ENCODE measurements around the gene FAS.

The FAS gene

GRCh38 chr10:88982366-88982765, 8.2 kb upstream of the FAS start:
- Mint-ChIP-seq H3K27me3 (no peaks in the 10 kb centered on the region), H3K4me1 (peaks cover 19% of the 10 kb centered on the region), H3K4me3 (no peak overlapping the region), H3K9me3 (peaks cover 5% of the 10 kb centered on the region), H3K27ac (no peak overlapping the region), H3K36me3 (no peaks in the 10 kb centered on the region)

GRCh38 chr10:88983206-88983605, 7.4 kb upstream of the FAS start:
- peaks cover 5% of the 10 kb centered on the region for H3K9me3 Mint-ChIP-seq
- no peak overlapping the region for H3K27ac Mint-ChIP-seq
- H3K27me3 Mint-ChIP-seq, result no peaks in the 10 kb centered on the region
- no peaks in the 10 kb centered on the region for H3K36me3 Mint-ChIP-seq
- no peak overlapping the region for H3K4me3 Mint-ChIP-seq
- peaks cover 27% of the 10 kb centered on the region for H3K4me1 Mint-ChIP-seq

GRCh38 chr10:88983939-88984338, 6.7 kb upstream of the FAS start:
- Mint-ChIP-seq H3K27me3 (no peaks in the 10 kb centered on the region), H3K4me3 (no peak overlapping the region), H3K4me1 (peaks cover 32% of the 10 kb centered on the region), H3K36me3 (no peaks in the 10 kb centered on the region), H3K27ac (no peak overlapping the region), H3K9me3 (peaks cover 5% of the 10 kb centered on the region)

GRCh38 chr10:88984525-88984924, 6.1 kb upstream of the FAS start:
- H3K27ac Mint-ChIP-seq, result peak overlapping the region; percentile 38
- peaks cover 5% of the 10 kb centered on the region for H3K9me3 Mint-ChIP-seq
- no peaks in the 10 kb centered on the region for H3K36me3 Mint-ChIP-seq
- H3K4me1 Mint-ChIP-seq, result peaks cover 38% of the 10 kb centered on the region
- H3K27me3 Mint-ChIP-seq, result no peaks in the 10 kb centered on the region
- H3K4me3 Mint-ChIP-seq, result no peak overlapping the region

- peak overlapping the region; percentile 43 for H3K27ac Mint-ChIP-seq
- no peak overlapping the region for H3K4me3 Mint-ChIP-seq
- peaks cover 5% of the 10 kb centered on the region for H3K9me3 Mint-ChIP-seq
- no peaks in the 10 kb centered on the region for H3K27me3 Mint-ChIP-seq
- no peaks in the 10 kb centered on the region for H3K36me3 Mint-ChIP-seq
- H3K4me1 Mint-ChIP-seq, result peaks cover 54% of the 10 kb centered on the region
Observed at GRCh38 chr10:88986549-88987242, 3.9 kb upstream of the FAS start.

GRCh38 chr10:88987243-88987725, 3.3 kb upstream of the FAS start:
- Mint-ChIP-seq H3K36me3 (no peaks in the 10 kb centered on the region), H3K4me3 (no peak overlapping the region), H3K4me1 (peaks cover 60% of the 10 kb centered on the region), H3K27me3 (no peaks in the 10 kb centered on the region), H3K9me3 (peaks cover 5% of the 10 kb centered on the region), H3K27ac (no peak overlapping the region)

- H3K36me3 Mint-ChIP-seq, result no peaks in the 10 kb centered on the region
- H3K27ac Mint-ChIP-seq, result peak overlapping the region; percentile 36
- peaks cover 5% of the 10 kb centered on the region for H3K9me3 Mint-ChIP-seq
- no peak overlapping the region for H3K4me3 Mint-ChIP-seq
- H3K27me3 Mint-ChIP-seq, result no peaks in the 10 kb centered on the region
- peaks cover 66% of the 10 kb centered on the region for H3K4me1 Mint-ChIP-seq
Observed at GRCh38 chr10:88987840-88988239, 2.8 kb upstream of the FAS start.

- Mint-ChIP-seq H3K9me3 (peaks cover 5% of the 10 kb centered on the region), H3K27me3 (no peaks in the 10 kb centered on the region), H3K27ac (peak overlapping the region; percentile 30), H3K4me1 (peaks cover 68% of the 10 kb centered on the region), H3K4me3 (peak overlapping the region; percentile 49), H3K36me3 (no peaks in the 10 kb centered on the region)
Observed at GRCh38 chr10:88989423-88989822, 1.2 kb upstream of the FAS start.

- H3K27me3 Mint-ChIP-seq, result no peaks in the 10 kb centered on the region
- H3K4me3 Mint-ChIP-seq, result peak overlapping the region; percentile 99
- H3K27ac Mint-ChIP-seq, result peak overlapping the region; percentile 98
- peaks cover 67% of the 10 kb centered on the region for H3K4me1 Mint-ChIP-seq
- peaks cover 5% of the 10 kb centered on the region for H3K9me3 Mint-ChIP-seq
- no peaks in the 10 kb centered on the region for H3K36me3 Mint-ChIP-seq
Observed at GRCh38 chr10:88989824-88990383, 694 bp upstream of the FAS start.

- Mint-ChIP-seq H3K9me3 (peaks cover 4% of the 10 kb centered on the region), H3K4me3 (peak overlapping the region; percentile 99), H3K27ac (peak overlapping the region; percentile 98), H3K36me3 (no peaks in the 10 kb centered on the region), H3K4me1 (peaks cover 79% of the 10 kb centered on the region), H3K27me3 (no peaks in the 10 kb centered on the region)
Observed at GRCh38 chr10:88991161-88991898, 732 bp downstream of the FAS start.

- Mint-ChIP-seq H3K4me3 (peak overlapping the region; percentile 99), H3K9me3 (no peaks in the 10 kb centered on the region), H3K4me1 (peaks cover 80% of the 10 kb centered on the region), H3K27me3 (no peaks in the 10 kb centered on the region), H3K27ac (peak overlapping the region; percentile 98), H3K36me3 (no peaks in the 10 kb centered on the region)
Observed at GRCh38 chr10:88991899-88992320, 1.3 kb downstream of the FAS start.

- Mint-ChIP-seq H3K4me1 (peaks cover 77% of the 10 kb centered on the region), H3K36me3 (no peaks in the 10 kb centered on the region), H3K27me3 (no peaks in the 10 kb centered on the region)
Observed at GRCh38 chr10:88992921-88993524, 2.4 kb downstream of the FAS start.

GRCh38 chr10:88994019-88994418, 3.4 kb downstream of the FAS start:
- Mint-ChIP-seq H3K36me3 (no peaks in the 10 kb centered on the region), H3K27me3 (no peaks in the 10 kb centered on the region), H3K4me3 (peak overlapping the region; percentile 33), H3K4me1 (peaks cover 69% of the 10 kb centered on the region), H3K27ac (no peak overlapping the region), H3K9me3 (no peaks in the 10 kb centered on the region)

More at GRCh38 chr10:88992921-88993524, 2.4 kb downstream of the FAS start:
- peak overlapping the region; percentile 75 for H3K4me3 Mint-ChIP-seq
- H3K27ac Mint-ChIP-seq, result peak overlapping the region; percentile 32
- H3K9me3 Mint-ChIP-seq, result no peaks in the 10 kb centered on the region

GRCh38 chr10:88995156-88995876, 4.7 kb downstream of the FAS start:
- Mint-ChIP-seq H3K9me3 (no peaks in the 10 kb centered on the region), H3K27ac (peak overlapping the region; percentile 82), H3K4me1 (peaks cover 60% of the 10 kb centered on the region), H3K36me3 (no peaks in the 10 kb centered on the region), H3K4me3 (peak overlapping the region; percentile 73), H3K27me3 (no peaks in the 10 kb centered on the region)

- H3K9me3 Mint-ChIP-seq, result no peaks in the 10 kb centered on the region
- peaks cover 66% of the 10 kb centered on the region for H3K4me1 Mint-ChIP-seq
- no peaks in the 10 kb centered on the region for H3K36me3 Mint-ChIP-seq
- no peak overlapping the region for H3K4me3 Mint-ChIP-seq
- H3K27me3 Mint-ChIP-seq, result no peaks in the 10 kb centered on the region
- no peak overlapping the region for H3K27ac Mint-ChIP-seq
Observed at GRCh38 chr10:88996927-88997326, 6.3 kb downstream of the FAS start.

Data from activated naive CD4-positive, alpha-beta T cell treated with anti-CD3 and anti-CD28 coated beads, Interleukin-2, amount 50 U/mL, for 24 hours (primary cell).